Trophoblast cell (in vitro differentiated cells and primary cell): Measurements from ENCODE around the gene PLA2G15.

Source experiments
- DNase-seq, 2 donors: peaks; one replicate each; pipeline ENCODE4 v3.0.0-alpha.2; 2016
- H2AFZ ChIP-seq: 2 replicates; pipeline ENCODE4 v1.6.1; 2013; ENCODE audit warnings: low read length, moderate library complexity, mild to moderate bottlenecking; ENCODE audit not compliant: insufficient read depth, poor library complexity
- H2AK5ac ChIP-seq: 2 replicates; pipeline ENCODE4 v1.6.1; 2013; ENCODE audit warnings: mild to moderate bottlenecking, low read length
- H2BK120ac ChIP-seq: 2 replicates; pipeline ENCODE4 v1.6.1; 2013; ENCODE audit warnings: low read length, mild to moderate bottlenecking, moderate library complexity; ENCODE audit not compliant: insufficient read depth, poor library complexity
- H2BK12ac ChIP-seq: 2 replicates; pipeline ENCODE4 v1.6.1; 2013; ENCODE audit warnings: mild to moderate bottlenecking, low read length, moderate library complexity
- H2BK5ac ChIP-seq: 2 replicates; pipeline ENCODE4 v1.6.1; 2013; ENCODE audit warnings: low read length, low read depth, moderate library complexity, mild to moderate bottlenecking; ENCODE audit not compliant: poor library complexity
- H3K14ac ChIP-seq: 2 replicates; pipeline ENCODE4 v1.6.1; 2013; ENCODE audit warnings: mild to moderate bottlenecking, low read length
- H3K18ac ChIP-seq: 2 replicates; pipeline ENCODE4 v1.6.1; 2013; ENCODE audit warnings: mild to moderate bottlenecking, low read length
- H3K23ac ChIP-seq: 2 replicates; pipeline ENCODE4 v1.6.1; 2013; ENCODE audit warnings: low read length
- H3K27ac ChIP-seq: 2 replicates; pipeline ENCODE4 v1.5.1; 2013; ENCODE audit warnings: low read depth, mild to moderate bottlenecking, inconsistent platforms, low read length, moderate library complexity
- H3K27me3 ChIP-seq: 2 replicates; pipeline ENCODE4 v1.6.1; 2013; ENCODE audit warnings: inconsistent platforms, mild to moderate bottlenecking, low read length, moderate library complexity; ENCODE audit not compliant: insufficient read depth
- H3K36me3 ChIP-seq, 2 experiments: 1 replicate in 1 of 2; 2 replicates in 1 of 2; pipeline ENCODE4 v1.6.1; 2013; ENCODE audit warnings: low read length in 2 of 2, mild to moderate bottlenecking in 2 of 2, moderate library complexity in 1 of 2; ENCODE audit not compliant: insufficient read depth in 2 of 2, control insufficient read depth in 1 of 2
- H3K4ac ChIP-seq: 2 replicates; pipeline ENCODE4 v1.6.1; 2013; ENCODE audit warnings: low read depth, mild to moderate bottlenecking, low read length, moderate library complexity
- H3K4me1 ChIP-seq, 2 experiments: 1 replicate in 1 of 2; 2 replicates in 1 of 2; pipeline ENCODE4 v1.6.1; 2013; ENCODE audit warnings: low read length in 2 of 2, mild to moderate bottlenecking in 2 of 2, moderate library complexity in 1 of 2; ENCODE audit not compliant: insufficient read depth in 2 of 2, control insufficient read depth in 1 of 2
- H3K4me2 ChIP-seq: 2 replicates; pipeline ENCODE4 v1.6.1; 2013; ENCODE audit warnings: inconsistent platforms, mild to moderate bottlenecking, low read length, moderate library complexity
- H3K4me3 ChIP-seq: 2 replicates; pipeline ENCODE4 v1.5.1; 2013; ENCODE audit warnings: mild to moderate bottlenecking, low read depth, low read length, inconsistent platforms
- H3K79me1 ChIP-seq: one replicate; pipeline ENCODE4 v1.6.1; 2013; ENCODE audit warnings: low read length
- H3K79me2 ChIP-seq: 2 replicates; pipeline ENCODE4 v1.6.1; 2013; ENCODE audit warnings: low read length, mild to moderate bottlenecking; ENCODE audit not compliant: control insufficient read depth, insufficient read depth, poor library complexity
- H3K9ac ChIP-seq: 2 replicates; pipeline ENCODE4 v1.6.1; 2013; ENCODE audit warnings: mild to moderate bottlenecking, low read length
- H3K9me3 ChIP-seq: 2 replicates; pipeline ENCODE4 v1.6.1; 2013; ENCODE audit warnings: low read depth, mild to moderate bottlenecking, control low read depth, inconsistent platforms, low read length; ENCODE audit not compliant: insufficient read depth
- H4K12ac ChIP-seq: 2 replicates; pipeline ENCODE4 v1.6.1; 2013; ENCODE audit warnings: low read depth, mild to moderate bottlenecking, low read length, moderate library complexity
- H4K8ac ChIP-seq: 2 replicates; pipeline ENCODE4 v1.6.1; 2013; ENCODE audit warnings: low read depth, mild to moderate bottlenecking, low read length, moderate library complexity
- H4K91ac ChIP-seq: one replicate; pipeline ENCODE4 v1.6.1; 2013; ENCODE audit warnings: low read depth, mild to moderate bottlenecking, low read length, moderate library complexity
- WGBS: extraction: QIAGEN DNeasy Blood & Tissue Kit; methylation state at CpG from one replicate; pipeline ENCODE4 v1.1.7; 2013; ENCODE audit warnings: missing lambda C conversion rate; ENCODE audit not compliant: insufficient read length, insufficient coverage; ENCODE audit errors: extremely low coverage; 5-methylcytosine and 5-hydroxymethylcytosine counted together

Gene PLA2G15

GRCh38 chr16:68285683-68286082 lies 40.5 kb downstream of the PLA2G15 start:
- Histone ChIP-seq H3K27me3 (no peaks in the 10 kb centered on the region), H2BK120ac (no peak overlapping the region), H3K4ac (no peak overlapping the region), H3K23ac (no peak overlapping the region), H3K9me3 (peaks cover 2% of the 10 kb centered on the region), H3K18ac (no peak overlapping the region), H2AK5ac (no peak overlapping the region), H3K9ac (no peak overlapping the region), H4K8ac (no peak overlapping the region), H4K12ac (no peak overlapping the region), H2BK12ac (no peak overlapping the region), H3K4me1 (peaks cover 5 to 6% of the 10 kb centered on the region in 2 experiments), H3K4me2 (no peak overlapping the region), H3K4me3 (no peak overlapping the region), H3K27ac (no peak overlapping the region), H3K79me1 (no peaks in the 10 kb centered on the region), H2BK5ac (no peak overlapping the region), H2AFZ (no peak overlapping the region), H3K36me3 (peaks cover 19 to 48% of the 10 kb centered on the region in 2 experiments), H3K79me2 (no peaks in the 10 kb centered on the region), H3K14ac (no peak overlapping the region), H4K91ac (no peak overlapping the region)
- no CpG with 5 or more reads among the region's 3 CpGs for WGBS
- no peak for DNase-seq

- H2BK5ac ChIP-seq: no peak overlapping the region
- H3K27me3 ChIP-seq: no peaks in the 10 kb centered on the region
- no peak overlapping the region for H3K18ac ChIP-seq
- no peak for DNase-seq
- peaks cover 5 to 6% of the 10 kb centered on the region in 2 experiments for H3K4me1 ChIP-seq
- no peak overlapping the region for H3K4me2 ChIP-seq
- no peak overlapping the region for H3K23ac ChIP-seq
- no peak overlapping the region for H4K8ac ChIP-seq
- no peak overlapping the region for H3K9ac ChIP-seq
- no peak overlapping the region for H4K12ac ChIP-seq
- peaks cover 2% of the 10 kb centered on the region for H3K9me3 ChIP-seq
- H4K91ac ChIP-seq: no peak overlapping the region
- no peak overlapping the region for H2AFZ ChIP-seq
- H2BK12ac ChIP-seq: no peak overlapping the region
- WGBS: 100% methylated on average over 3 of the region's 12 CpGs
- no peak overlapping the region for H3K4ac ChIP-seq
- H3K14ac ChIP-seq: no peak overlapping the region
- no peaks in the 10 kb centered on the region for H3K79me1 ChIP-seq
- H3K79me2 ChIP-seq: no peaks in the 10 kb centered on the region
- no peak overlapping the region for H3K27ac ChIP-seq
- H3K36me3 ChIP-seq: peaks cover 24 to 53% of the 10 kb centered on the region in 2 experiments
- no peak overlapping the region for H2AK5ac ChIP-seq
- H3K4me3 ChIP-seq: no peak overlapping the region
- no peak overlapping the region for H2BK120ac ChIP-seq
Measured at GRCh38 chr16:68286153-68287074, 41.2 kb downstream of the PLA2G15 start.

DNA sequence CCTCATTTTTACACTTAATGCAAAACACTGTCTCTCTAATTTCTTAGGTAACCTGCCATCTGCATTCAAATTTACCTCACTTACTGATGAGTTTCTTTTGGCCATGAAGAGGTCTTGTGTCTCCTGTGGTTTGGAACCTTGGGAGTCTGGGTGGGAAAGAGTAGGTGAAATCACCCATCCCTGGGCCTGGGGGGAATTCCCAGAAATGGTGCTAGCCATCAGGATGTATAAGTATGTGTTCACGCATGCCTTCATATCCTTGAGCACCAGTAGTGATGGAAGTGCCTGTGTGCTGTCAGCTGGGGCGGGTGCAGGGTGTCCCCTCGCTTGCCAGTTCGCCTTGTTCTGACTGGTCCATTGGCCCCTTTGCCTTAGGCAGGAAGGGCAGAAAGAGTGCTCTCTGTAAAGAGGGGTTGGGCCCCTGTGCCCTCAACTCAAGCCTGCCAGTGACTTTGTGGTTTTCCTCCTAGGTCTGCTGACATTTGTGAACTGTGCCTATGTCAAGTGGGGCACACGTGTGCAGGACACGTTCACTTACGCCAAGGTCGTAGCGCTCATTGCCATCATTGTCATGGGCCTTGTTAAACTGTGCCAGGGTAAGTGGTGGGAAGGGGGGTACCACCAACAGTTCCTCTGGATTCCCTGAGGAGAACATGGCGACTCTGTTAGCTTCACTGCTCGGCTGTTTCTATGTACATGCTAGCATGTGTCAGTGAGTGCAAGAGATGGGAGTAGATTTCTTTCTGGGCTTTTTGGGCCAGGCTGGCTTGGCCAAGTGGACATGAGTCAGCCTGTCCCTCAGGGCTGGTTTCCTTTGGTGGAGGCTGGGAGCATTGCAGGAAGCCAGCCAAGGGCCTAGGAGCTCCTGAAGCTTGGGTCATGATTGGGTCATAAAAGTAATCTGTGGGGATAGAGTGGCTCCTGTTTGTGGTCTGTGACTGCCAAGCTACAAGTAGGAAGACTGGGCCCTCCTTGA lies 42.4 kb downstream of the PLA2G15 start:
- DNase-seq: peak; percentile 75 to 77
- H4K8ac ChIP-seq: no peak overlapping the region
- H3K4me2 ChIP-seq: no peak overlapping the region
- H4K91ac ChIP-seq: no peak overlapping the region
- peaks cover 5 to 6% of the 10 kb centered on the region in 2 experiments for H3K4me1 ChIP-seq
- no peaks in the 10 kb centered on the region for H3K79me2 ChIP-seq
- H3K9me3 ChIP-seq: no peaks in the 10 kb centered on the region
- H3K9ac ChIP-seq: no peak overlapping the region
- H4K12ac ChIP-seq: no peak overlapping the region
- H2BK12ac ChIP-seq: no peak overlapping the region
- no peak overlapping the region for H3K4me3 ChIP-seq
- H3K23ac ChIP-seq: no peak overlapping the region
- H3K27me3 ChIP-seq: no peaks in the 10 kb centered on the region
- no peak overlapping the region for H3K18ac ChIP-seq
- no peak overlapping the region for H2AK5ac ChIP-seq
- H2AFZ ChIP-seq: peak overlapping the region; percentile 47
- no peak overlapping the region for H2BK5ac ChIP-seq
- H3K27ac ChIP-seq: no peak overlapping the region
- no CpG with 5 or more reads among the region's 11 CpGs for WGBS
- H3K4ac ChIP-seq: no peak overlapping the region
- peaks cover 26 to 57% of the 10 kb centered on the region in 2 experiments for H3K36me3 ChIP-seq
- no peak overlapping the region for H3K14ac ChIP-seq
- no peaks in the 10 kb centered on the region for H3K79me1 ChIP-seq
- no peak overlapping the region for H2BK120ac ChIP-seq

GRCh38 chr16:68288252-68288650 lies 43.1 kb downstream of the PLA2G15 start:
- DNase-seq: peak in 1 of 2 donors; percentile 8
- H4K91ac ChIP-seq: peak overlapping the region; percentile 9
- no peak overlapping the region for H3K4me3 ChIP-seq
- H3K27me3 ChIP-seq: no peaks in the 10 kb centered on the region
- no peak overlapping the region for H3K18ac ChIP-seq
- H3K27ac ChIP-seq: no peak overlapping the region
- no peak overlapping the region for H2BK120ac ChIP-seq
- no peak overlapping the region for H3K23ac ChIP-seq
- H2BK5ac ChIP-seq: no peak overlapping the region
- H3K9me3 ChIP-seq: no peaks in the 10 kb centered on the region
- H2BK12ac ChIP-seq: no peak overlapping the region
- H3K4ac ChIP-seq: no peak overlapping the region
- no peak overlapping the region for H2AK5ac ChIP-seq
- H4K8ac ChIP-seq: no peak overlapping the region
- H3K36me3 ChIP-seq: peaks cover 28 to 55% of the 10 kb centered on the region in 2 experiments
- no CpG with 5 or more reads among the region's 1 CpG for WGBS
- H3K79me1 ChIP-seq: no peaks in the 10 kb centered on the region
- H3K14ac ChIP-seq: no peak overlapping the region
- no peak overlapping the region for H3K4me2 ChIP-seq
- H3K4me1 ChIP-seq: peaks cover 5 to 6% of the 10 kb centered on the region in 2 experiments
- H3K79me2 ChIP-seq: no peaks in the 10 kb centered on the region
- H4K12ac ChIP-seq: no peak overlapping the region
- no peak overlapping the region for H2AFZ ChIP-seq
- no peak overlapping the region for H3K9ac ChIP-seq
